HT1080 (cell line): ENCODE results near the gene RPS19. TPM values are rescaled to one million over a fixed set of nuclear protein-coding genes. Genes with fewer than 3 reads are reported as not detected.

Source experiments
- DNase-seq: peaks from one replicate; pipeline ENCODE4 v3.0.0-alpha.2; 2015; ENCODE audit warnings: low read depth
- total RNA-seq: library from RNA; depleted of rRNA; stranded (reverse); fragments of >200 nt; shearing (Covaris generic); gene quantifications from 2 replicates; pipeline ENCODE4 v1.2.3, GENCODE V29; 2014

The RPS19 gene
- total RNA-seq, 1 experiment from 2014 or later = 2,545 TPM

DNA sequence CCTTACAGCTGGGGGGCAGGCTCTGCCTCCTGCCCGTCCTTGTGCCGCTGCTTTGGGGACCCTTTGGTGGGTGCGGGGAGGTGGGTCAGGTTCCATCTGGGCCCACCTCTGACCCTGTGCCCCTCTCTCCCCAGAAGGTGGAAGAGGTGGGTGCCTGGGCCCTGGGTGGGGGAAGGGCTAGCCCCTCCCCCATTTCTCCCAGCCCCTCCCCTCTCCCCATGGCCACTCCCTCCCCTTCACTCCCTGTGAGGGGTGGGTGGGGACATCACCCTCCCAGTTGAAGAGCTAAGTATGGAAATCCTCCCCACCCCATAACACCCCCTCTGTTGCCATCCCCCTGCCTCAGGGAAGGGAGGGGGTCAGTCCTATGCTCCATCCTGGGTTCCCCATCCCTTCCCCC, 37.1 kb downstream of the RPS19 start:
- DNase-seq = no peak

- DNase-seq = no peak
Observed at GRCh38 chr19:41897820-41898219, 37.8 kb downstream of the RPS19 start.

DNA sequence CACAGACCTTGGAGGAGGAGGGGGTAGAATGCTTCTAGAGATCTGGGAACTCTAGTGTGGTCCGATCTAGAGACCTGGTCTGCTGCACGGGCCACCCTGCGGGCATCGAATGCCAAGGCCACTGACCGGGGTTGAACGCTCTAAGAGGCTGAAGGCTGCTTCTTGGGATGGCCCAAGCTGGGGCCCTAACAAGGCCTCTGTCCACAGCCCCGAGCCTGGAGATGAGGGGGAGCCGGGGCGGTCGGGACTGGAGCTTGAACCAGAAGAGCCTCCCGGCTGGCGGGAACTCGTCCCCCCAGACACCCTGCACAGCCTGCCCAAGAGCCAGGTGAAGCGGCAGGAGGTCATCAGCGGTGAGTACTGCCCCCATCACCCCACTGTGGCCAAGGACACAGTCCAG, 38.2 kb downstream of the RPS19 start:
- no peak for DNase-seq

DNA sequence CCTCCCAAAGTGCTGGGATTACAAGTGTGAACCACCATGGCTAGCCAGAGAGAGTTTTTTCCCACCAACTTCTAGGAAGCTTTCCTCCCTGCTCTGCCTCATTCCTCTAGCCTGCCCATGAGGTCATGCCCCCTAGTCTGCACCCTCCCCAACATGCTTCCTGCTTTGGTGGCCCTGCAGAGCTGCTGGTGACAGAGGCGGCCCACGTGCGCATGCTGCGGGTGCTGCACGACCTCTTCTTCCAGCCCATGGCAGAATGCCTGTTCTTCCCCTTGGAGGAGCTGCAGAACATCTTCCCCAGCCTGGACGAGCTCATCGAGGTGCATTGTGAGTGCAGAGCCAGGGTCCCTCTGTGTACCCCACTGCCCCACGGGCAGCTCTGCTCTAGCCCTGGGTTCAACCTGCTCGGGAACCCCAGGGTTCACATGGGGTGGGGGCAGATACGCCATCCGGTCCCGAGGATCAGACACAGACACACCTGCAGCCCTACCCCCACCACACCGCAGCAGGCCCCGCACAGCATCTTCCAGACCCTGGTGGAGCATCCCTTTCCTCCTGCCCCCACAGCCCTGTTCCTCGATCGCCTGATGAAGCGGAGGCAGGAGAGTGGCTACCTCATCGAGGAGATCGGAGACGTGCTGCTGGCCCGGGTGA, 41.8 kb downstream of the RPS19 start:
- no peak for DNase-seq

- no peak for DNase-seq
Observed at GRCh38 chr19:41902594-41902993, 42.5 kb downstream of the RPS19 start.

GRCh38 chr19:41903193-41903953, 43.3 kb downstream of the RPS19 start:
- DNase-seq = no peak

DNA sequence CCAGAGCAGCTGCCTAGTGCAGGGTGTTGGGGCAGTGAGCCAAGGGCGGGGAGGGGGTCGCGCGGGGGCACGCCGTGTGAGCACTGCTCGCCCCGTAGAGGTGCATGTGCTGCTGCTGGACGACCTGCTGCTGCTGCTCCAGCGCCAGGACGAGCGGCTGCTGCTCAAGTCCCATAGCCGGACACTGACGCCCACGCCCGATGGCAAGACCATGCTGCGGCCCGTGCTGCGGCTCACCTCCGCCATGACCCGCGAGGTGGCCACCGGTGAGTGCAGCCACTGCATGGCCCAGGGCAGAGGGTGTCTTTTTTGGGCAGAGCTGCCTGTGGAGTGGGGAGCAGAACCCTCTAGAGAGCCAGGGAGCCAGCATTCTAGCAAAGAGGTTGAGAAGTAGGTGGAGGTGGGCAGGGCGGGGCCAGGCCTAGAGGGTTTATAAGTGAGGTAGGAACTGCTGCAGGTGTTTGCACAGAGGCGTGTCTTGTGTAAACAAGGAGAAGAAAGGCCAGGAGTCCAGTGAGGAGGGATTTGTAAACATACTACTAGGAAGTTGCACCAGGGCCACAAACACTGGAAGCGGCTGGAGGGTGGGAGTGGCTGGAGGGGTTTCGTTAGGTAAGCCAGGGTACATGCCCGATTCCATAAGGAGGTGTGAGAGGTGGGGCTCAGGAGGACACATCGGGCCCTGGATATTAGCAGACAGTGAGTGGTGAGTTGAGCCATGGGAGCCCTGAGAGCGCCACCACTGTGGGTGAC, 44.2 kb downstream of the RPS19 start:
- no peak for DNase-seq

DNA sequence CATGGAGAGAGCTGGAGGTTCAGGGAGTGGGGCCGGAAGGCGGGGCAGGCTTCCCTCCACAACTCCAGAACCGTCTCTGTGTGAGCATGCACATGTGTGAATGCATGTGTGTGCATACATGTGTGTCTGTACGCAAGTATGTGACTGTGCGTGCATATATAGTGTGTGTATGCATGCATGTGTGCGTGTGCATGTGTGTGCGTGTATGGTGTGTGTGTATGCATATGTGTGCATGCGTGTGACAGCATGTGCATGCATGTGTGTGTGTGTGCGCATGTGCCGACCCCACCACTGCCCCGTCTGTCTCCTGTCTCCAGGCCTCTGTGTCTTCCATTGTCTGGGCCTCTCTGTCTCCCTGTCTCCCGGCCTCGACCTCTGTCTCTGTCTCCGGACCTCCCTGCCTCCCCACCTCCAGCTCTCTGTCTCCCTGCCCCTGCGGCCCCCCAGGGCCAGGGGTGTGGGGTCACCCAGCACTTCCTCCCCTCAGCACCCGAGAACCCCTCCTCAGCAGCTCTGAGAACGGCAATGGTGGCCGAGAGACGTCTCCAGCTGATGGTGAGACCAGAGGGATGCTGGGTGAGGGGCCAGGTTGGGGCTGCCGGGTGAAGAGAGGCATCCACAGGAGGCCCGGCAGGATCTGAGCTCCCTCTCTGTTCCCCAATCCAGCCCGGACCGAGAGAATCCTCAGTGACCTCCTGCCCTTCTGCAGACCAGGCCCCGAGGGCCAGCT, 45.4 kb downstream of the RPS19 start:
- DNase-seq = no peak

DNA sequence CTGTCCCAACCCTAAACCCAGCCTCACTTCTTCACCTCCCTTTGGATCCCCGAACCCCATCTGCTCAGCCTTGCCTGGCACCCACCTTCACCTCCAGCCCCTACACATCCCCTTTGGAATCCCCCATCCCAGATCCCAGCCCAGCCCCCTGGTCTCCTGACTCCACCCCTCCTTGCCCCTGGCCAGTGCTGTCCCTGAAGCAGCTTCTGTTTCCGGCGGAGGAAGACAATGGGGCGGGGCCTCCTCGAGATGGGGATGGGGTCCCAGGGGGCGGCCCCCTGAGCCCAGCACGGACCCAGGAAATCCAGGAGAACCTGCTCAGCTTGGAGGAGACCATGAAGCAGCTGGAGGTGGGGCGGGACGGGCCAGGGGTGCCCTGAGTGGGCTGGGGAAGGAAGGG, 46.2 kb downstream of the RPS19 start:
- DNase-seq = no peak

DNA sequence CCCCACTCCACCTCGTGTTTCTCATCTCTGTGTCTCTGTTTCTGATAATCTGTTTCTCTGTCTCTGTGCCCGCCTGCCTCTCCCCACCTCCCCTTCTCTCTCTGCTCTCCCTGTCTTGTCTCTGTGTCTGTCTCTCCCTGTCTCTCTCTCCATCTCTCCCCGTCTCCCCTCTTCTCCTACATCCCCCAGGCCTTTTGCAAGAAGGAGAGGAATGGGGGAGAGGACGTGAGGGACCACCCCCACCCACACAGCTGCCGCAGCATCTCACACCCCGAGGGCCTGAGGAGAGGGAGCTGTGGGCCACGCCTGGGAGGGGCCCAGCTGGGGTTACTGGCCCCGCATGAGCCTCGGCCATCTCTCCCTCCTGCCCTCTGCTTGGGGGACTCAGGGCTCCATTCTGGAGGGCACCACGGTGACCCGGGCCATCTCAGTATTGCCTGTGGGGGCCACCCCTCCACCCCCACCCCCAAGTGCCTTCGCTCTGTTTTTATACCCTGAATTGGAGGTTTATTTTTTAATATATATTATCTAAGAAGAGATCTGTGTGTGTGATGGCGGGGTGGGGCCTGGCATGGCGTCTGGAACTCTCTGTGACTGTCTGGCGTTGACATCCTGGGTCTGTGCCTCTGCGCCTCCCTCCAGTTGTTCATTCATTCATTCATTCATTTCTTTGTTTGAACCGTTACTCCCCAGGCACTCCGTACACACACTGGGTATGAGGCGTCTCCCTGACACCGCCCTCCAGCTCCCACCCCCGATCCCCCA, 47.0 kb downstream of the RPS19 start:
- DNase-seq = no peak

GRCh38 chr19:41907994-41908615, 48.0 kb downstream of the RPS19 start:
- DNase-seq = no peak

DNA sequence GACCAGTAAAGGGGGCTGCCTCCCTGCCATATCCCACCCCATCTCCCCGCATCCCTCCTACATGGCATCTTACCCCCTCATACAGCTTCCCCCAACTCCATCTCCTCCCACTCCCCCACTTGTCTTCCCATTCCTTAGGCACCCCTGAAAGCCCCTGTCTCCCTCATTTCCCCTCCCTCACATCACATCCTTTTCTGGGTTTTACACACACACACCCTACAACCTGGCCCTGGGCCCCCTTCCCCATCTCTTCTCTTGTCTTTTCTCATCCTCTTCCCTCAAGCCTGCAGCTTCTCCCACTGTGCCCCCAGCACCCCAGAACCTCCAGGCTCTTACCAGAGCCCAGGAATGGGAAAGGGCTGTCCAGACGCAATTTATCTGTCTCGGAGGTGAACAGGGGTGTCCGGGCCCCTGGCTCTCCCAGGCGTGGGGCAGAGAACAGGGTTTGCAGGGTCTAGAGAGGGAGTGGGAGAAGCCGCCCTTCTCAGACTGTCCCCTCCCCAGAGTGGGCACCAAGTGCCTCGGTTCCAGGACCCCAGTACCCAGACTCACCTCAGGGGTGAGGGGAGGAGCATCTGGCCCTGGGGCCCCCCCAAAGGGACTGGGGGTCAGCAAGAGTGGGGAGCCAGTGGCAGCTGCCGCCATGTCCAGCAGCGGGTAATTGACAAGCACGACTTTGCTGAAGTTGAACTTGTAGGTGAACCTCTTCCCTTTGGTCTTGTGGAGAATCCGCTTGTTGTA, 48.8 kb downstream of the RPS19 start:
- DNase-seq = no peak

DNA sequence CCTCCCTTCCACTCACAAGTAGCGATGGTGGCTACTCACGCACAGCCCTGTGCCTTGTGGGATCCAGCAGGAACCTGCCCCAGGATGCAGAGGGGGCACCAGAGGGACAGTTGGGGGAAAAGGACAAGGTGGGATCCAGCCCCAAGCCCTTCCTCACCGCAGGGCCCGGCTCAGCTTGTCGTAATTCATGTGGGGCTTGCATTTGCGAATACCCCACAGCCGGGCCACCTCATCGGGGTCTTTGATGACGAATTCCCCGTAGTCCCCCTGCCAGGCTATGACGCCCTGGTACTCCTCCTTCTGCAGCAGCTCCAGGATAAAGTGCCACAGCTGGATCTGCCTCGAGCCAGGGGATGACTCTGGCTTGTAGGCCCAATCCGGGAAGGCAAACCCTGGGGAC, 49.7 kb downstream of the RPS19 start:
- DNase-seq = no peak

GRCh38 chr19:41910240-41910991, 50.4 kb downstream of the RPS19 start:
- DNase-seq = no peak

- DNase-seq = no peak
Observed at GRCh38 chr19:41910992-41911888, 51.2 kb downstream of the RPS19 start.

- no peak for DNase-seq
Observed at GRCh38 chr19:41911889-41912731, 52.1 kb downstream of the RPS19 start.
